Suppressor macrophage treated with lipopolysaccharide for 4 hours (primary cell): Measurements from ENCODE around the gene PLRG1.

Source experiments
- DNase-seq: peaks from one replicate; pipeline ENCODE4 v3.0.0-alpha.2; 2020

Gene PLRG1

DNA sequence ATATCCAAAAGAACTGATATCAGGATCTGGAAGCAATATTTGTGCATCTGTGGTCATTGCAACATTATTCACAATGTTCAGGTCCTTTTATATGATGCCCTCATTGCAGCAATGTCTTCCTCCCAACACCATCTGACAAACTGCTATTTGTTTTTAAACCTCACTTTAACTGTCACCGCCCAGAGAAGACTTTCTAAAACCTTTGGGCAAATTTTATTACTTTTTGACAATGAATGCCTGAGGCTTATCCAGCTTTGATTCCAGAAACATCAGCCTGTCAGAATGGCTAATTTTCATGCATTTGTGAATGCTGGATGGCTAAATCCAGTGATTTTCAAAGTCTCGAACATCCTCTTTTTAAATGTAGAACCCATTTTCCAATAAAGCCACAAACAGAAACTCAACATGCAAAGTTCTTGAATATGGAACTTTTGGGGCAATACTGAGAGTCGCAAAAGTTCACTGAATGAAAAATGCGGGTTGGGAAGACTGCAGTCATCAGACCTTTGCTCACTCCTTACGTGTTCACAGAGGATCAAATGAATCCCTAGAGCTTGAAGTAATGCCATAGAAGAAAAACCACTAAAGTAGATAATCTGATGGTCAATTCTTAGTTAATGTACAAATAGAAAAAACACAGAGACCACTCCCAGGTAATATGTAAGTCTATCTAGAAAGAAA is 23.1 kb upstream of the PLRG1 start:
- DNase-seq, result no peak

DNA sequence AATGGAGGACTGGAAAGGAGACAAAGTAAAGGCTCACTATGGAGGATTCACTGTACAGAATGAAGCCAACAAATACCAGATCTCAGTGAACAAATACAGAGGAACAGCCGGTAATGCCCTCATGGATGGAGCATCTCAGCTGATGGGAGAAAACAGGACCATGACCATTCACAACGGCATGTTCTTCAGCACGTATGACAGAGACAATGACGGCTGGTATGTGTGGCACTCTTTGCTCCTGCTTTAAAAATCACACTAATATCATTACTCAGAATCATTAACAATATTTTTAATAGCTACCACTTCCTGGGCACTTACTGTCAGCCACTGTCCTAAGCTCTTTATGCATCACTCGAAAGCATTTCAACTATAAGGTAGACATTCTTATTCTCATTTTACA is 19.4 kb upstream of the PLRG1 start:
- no peak for DNase-seq

DNA sequence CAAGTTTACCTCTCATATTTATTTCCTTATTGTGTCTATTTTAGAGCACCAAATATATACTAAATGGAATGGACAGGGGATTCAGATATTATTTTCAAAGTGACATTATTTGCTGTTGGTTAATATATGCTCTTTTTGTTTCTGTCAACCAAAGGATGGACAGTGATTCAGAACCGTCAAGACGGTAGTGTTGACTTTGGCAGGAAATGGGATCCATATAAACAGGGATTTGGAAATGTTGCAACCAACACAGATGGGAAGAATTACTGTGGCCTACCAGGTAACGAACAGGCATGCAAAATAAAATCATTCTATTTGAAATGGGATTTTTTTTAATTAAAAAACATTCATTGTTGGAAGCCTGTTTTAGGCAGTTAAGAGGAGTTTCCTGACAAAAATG is 18.8 kb upstream of the PLRG1 start:
- no peak for DNase-seq

DNA sequence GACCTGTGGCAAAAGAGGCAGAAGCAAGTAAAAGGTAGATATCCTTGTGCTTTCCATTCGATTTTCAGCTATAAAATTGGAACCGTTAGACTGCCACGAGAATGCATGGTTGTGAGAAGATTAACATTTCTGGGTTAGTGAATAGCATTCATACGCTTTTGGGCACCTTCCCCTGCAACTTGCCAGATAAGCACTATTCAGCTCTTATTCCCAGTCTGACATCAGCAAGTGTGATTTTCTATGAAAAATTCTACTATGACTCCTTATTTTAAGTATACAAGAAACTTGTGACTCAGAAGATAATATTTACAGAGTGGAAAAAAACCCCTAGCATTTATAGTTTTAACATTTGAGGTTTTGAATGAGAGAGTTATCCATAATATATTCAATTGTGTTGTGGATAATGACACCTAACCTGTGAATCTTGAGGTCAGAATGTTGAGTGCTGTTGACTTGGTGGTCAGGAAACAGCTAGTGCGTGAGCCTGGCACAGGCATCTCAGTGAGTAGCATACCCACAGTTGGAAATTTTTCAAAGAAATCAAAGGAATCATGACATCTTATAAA is 16.5 kb upstream of the PLRG1 start:
- no peak for DNase-seq

DNA sequence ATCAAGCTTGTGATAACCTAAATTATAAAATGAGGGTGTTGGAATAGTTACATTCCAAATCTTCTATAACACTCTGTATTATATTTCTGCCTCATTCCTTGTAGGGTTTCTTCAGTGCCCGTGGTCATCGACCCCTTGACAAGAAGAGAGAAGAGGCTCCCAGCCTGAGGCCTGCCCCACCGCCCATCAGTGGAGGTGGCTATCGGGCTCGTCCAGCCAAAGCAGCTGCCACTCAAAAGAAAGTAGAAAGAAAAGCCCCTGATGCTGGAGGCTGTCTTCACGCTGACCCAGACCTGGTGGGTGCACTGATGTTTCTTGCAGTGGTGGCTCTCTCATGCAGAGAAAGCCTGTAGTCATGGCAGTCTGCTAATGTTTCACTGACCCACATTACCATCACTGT is 15.5 kb upstream of the PLRG1 start:
- DNase-seq, result no peak

DNA sequence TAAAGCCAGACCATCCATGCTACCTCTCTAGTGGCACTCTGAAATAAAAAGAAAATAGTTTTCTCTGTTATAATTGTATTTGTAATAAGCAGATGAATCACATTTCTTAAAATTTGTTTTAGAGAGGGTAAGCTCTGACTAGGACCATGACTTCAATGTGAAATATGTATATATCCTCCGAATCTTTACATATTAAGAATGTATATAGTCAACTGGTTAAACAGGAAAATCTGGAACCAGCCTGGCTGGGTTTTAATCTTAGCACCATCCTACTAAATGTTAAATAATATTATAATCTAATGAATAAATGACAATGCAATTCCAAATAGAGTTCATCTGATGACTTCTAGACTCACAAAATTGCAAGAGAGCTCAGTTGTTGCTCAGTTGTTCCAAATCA is 14.1 kb upstream of the PLRG1 start:
- no peak for DNase-seq

DNA sequence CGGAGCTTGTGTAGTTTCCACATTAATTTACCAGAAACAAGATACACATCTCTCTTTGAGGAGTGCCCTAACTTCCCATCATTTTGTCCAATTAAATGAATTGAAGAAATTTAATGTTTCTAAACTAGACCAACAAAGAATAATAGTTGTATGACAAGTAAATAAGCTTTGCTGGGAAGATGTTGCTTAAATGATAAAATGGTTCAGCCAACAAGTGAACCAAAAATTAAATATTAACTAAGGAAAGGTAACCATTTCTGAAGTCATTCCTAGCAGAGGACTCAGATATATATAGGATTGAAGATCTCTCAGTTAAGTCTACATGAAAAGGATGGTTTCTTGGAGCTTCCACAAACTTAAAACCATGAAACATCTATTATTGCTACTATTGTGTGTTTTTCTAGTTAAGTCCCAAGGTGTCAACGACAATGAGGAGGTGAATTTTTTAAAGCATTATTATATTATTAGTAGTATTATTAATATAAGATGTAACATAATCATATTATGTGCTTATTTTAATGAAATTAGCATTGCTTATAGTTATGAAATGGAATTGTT is 12.6 kb upstream of the PLRG1 start, which contains the start of gene FGB:
Gene FGB (plus strand): TSS at position 315 of the 558 bp plus-strand sequence. CDS start 8 bp downstream, at position 323.
- DNase-seq, result no peak

DNA sequence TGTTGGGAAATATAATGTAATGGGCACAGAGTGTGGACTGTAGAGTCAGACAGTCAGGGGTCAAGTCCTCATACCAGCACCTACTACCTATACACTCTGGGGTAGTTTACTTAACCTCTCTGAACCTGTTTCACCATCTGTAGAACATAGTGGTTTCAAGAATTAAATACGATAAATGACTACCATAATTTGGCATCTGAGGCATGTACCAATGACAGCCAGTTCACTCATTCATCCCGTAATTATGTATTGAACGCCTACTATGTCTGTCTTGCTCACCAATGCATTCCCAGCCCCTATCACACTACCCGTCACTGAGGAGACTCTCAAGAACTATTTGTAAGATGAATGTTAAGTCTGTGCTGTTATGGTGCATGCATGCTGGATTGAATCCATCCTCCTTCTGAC is 10.6 kb upstream of the PLRG1 start:
- no peak for DNase-seq

DNA sequence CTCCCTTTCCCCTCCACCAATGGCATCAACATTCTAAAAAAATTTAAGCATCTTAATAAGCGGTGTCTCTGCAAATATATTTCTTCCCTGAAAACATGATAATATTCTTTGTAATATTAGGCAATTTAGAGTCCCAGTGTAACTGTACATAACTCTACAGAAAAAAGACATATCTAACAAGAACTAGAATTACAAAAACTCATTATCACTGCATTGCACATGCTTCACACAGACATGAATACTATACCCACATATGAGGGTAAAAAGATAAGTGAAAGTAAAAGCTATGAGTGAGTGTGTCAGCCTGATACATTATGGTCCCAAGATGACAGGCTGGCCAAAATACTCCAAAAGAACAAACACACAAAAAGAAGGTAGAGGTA is 10.2 kb upstream of the PLRG1 start:
- no peak for DNase-seq

DNA sequence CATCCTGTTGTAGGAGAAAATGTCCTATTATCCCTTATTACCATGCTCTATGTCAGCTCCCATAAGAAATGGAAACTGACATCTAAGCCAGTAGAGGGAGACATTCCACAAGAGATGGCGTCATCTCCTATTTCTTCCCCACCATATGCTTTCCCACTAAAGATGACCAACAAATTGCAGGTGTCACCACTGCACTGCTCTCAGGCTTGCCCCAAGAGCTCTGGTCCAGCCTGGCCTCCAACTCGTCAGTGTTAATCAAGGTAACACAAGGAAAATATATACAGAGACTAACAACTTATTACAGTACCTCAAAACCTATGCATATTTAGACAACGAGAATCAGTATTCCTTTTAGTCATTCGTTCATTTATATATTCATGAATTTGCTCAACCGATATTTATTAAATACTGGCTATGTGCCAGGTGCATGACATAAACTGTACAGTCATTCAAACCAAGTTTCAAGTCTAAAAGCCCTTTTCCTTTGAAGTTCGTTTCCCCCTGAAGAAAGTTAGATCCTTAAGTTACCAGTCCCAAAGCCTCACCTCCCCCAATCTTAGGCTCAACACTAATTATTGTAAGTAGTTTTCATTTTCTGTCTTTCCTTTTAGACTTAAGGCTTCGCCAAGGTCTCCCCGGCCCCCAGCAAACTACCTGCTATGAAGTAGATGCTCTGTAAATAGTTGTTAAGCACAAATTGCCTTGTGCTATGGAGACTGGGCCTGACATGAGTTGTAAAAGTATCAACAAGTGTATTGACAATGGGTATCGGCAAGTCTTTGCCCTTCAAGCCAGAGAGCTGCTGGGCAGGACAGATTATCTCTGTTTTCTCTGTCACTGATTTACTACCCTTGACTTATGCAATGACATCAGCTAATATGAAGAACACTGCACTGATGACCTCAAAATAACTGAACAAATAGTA is 9.6 kb upstream of the PLRG1 start:
- peak; percentile 37 for DNase-seq

DNA sequence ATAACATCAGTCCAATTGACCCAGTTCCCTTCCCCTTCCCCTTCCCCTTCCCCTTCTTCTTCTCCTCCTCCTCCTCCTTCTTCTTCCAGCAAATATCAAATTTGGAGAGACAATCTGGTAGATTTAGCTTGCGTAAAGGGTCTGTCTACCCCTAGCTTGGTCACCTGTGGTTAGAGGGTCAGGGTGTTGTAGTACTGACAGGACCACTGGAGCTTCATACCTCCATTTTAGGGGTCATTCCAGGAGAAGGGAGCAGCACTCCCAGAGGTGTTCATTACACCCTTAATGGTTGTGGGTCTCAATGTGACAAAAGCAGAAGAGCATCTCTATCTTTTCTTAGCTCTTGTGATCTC is 8.9 kb upstream of the PLRG1 start:
- DNase-seq, result no peak

DNA sequence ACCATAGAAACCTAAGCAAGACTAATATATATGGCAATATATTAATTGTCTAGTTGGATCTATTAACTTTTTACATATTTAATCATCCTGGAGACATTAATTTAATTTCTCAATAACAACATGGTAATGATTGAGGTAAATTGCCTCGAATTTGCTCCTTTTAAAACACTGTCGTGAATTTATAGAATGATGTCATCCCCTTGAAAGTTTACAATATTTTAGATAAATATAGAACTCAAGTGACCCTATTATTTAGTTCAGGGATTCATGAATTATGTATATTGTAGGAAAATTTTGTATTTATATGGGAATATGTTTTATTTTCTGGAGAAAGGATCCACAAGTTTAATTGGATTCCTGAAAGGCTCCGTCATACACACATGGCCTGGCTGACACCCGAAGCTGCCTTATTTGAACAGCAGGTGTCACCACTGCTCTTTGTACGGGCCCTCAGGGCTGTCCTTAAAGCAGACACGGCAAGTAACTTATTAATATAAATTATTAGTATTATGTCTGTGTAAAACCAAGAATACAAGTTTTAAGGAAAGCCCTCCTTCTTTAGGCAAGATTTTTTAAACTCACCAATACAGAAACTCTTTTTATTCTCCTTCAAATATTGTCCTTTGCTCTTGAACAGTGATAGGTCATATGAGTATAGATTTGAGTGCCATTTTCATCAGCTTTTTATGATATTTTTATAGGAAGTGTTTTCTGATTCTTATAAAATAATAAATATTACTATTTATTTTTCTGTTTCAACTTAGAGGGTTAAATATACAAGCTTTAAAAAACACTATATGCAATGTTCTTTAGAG is 1.9 kb upstream of the PLRG1 start:
- peak; percentile 76 for DNase-seq

DNA sequence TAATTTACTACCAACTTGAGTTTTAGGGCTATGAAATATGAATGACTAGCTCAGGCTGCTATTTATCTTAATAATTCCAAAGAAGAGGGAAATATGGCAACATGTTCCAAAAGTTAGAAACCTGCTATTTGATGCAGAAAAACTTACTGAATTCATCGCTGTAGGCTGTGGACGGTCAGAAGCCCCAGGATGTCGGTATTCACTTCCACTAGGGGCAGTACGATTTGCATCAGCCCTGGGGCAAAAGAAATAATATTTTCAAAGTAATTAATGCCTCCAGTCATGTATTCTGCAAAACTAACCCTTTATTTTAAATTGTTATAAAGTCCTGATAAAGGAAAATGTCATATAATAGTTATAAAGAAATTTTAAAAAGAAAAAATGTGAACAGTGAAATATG is 4.5 kb downstream of the PLRG1 start:
- no peak for DNase-seq

DNA sequence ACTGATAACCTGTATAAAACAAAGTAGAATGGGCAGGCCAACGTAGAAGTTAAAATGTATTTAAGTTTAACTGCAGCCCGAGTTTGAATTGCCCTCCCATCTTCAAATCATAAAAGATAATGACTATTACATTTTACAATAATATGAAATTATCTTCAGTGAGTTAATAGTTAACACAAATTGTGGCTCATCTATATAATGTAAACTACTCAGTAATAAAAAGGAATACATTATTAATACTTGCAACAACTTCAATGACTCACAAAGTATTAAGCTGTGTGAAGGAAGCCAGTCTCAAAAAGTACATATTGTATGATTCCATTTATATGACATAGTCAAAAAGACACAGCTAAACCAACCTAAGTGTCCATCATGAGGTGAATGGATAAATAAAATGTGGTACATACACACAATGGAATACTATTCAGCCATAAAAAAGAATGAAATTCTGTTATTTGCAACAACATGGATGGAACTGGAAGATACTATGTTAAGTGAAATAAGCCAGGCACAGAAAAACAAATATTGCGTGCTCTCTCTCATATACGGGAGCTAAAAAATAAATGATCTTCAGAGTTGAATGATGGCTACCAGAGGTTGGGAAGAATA is 7.8 kb downstream of the PLRG1 start:
- no peak for DNase-seq

DNA sequence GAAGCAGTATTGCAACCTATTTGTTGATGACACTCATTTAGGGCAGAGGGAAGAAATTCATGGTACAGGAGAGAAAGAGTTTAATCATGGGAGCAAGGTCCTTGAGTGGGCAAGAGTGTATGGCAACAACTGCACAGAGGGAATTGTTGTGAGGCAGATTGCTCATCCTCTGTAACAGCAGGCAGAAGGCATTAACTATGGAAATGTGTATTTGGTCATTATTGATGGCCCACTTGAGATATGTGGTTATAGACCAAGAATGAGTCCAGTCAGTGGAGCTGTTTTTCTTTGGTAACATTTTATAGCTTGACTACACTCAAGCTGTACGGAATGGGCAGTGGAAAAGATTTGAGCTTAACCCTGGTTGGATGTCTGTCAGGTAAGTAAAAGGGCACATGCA is 15.9 kb downstream of the PLRG1 start:
- DNase-seq, result no peak

DNA sequence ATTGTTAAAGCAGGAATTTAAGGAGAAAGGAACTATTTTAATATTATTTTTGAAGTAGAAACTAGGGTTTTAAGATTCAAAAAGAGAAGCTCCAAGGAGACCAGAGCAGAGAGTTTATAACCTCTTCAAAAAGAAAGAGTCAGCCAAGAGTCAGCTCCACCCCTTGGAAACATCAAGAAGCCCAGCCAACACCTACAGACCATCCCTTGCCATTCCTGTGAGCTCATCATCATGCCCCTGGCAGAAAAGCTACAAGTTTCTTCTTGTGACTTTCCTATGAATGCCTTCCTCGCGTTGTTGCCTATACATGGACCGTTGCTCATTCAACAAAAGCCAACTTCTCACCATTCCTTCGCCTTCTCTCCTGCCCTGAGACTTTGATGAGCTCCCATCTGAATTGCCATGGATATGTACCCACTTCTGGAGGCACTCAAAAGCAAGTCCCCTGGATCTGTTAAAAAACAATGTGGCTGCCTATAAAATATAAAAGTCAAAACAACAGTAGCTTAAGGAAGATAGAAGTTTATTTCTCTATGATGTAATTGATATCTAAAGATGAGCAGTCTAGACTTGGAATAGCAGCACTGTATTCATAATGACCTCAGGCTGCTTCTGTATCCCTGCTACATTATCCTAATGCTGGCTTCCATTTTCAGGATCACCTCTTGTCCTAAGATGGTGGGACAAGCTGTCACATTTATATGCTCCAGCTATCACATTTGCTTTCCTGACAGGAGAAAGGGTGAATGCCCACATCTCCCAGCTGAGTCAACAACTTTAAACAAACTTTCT is 20.3 kb downstream of the PLRG1 start:
- no peak for DNase-seq

DNA sequence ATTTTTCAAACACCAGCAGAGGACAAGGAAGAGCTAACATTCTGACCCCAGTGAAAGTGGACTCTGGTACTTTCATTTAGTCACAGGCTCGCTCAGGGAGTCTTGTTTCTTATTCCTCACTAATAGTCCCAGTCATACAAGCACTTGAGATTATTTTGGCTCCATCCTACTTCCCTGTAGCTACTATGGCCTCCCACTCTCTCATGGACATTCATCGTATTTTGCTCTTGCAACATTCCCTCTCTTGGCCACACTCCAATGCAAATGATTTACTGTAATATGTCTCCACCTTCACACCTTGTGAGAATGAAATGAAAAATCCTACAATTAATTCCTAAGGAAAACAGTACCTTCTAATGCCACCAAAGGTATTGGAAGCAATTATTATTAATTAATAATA is 21.3 kb downstream of the PLRG1 start:
- DNase-seq, result peak; percentile 19

DNA sequence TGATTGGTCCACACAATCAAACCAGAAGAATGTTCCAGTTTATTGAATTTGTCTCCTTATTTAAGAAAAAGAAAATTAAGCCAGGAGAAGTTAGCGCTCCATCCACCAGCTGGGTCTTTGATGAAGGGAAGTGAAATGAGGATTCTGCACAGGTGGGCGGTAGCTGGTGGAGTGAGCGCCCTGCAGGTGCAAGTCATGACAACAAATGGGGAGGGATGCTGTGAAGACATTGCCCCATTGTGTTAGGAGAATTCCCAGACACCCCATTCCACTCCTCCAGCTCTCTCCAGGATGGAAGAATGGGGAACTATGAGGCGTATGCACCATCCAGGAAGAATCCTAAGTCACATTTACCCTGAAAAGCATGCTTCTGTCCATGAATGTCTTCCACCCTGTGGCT is 22.9 kb downstream of the PLRG1 start:
- no peak for DNase-seq

DNA sequence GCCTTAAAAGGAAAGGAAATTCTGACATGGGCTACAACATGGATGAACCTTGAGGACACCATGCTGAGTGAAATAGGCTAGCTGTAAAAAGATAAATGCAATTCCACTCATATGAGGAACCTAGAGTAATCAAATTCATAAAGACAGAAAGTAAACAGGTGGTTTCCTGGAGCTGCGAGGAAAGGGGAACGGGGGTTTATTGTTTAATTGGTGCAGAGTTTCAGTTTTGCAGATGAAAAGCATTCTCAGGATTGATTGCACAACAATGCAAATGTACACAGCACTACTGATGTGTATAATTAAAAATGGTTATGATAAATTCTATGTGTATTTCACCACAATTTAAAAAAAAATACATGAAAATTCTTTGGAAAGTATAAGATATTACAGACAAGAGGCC is 24.0 kb downstream of the PLRG1 start:
- peak; percentile 7 for DNase-seq

DNA sequence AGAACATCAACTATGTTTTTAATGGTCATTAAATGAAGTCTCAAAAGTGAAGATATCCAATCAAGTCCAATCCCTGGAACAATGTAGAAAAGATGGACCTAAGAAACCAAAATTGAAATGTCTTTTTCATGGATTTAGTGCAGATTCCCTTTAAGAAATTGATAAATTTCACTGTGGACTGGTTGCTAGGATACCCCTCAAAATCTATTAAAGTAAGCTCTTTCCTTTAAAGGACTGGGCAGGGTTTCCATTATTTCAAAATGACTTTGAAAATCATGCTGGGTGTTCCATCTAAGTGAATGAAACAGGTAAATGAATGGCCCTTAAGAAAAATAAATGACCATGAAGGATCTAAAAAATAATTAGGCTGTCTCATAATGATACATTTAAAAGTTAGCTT is 28.6 kb downstream of the PLRG1 start:
- no peak for DNase-seq

DNA sequence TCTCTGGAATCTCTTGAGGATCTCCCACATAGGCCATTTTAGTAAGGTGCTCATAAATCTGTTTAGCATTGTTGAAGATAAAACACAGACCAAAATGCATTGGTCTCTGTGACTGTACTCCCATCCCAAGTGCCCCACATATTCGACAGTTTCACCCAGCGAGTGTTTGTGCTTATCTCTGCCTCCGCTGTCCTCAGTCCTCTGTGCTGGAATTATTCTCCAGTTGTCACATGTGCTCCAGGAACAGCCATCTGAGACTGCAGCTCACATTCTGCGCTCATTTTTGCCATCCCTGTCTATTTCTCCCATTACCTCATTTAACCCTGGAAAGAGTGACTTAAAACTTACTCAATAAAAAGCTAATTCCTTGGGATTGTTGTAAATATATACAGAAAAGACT is 31.0 kb downstream of the PLRG1 start:
- no peak for DNase-seq

DNA sequence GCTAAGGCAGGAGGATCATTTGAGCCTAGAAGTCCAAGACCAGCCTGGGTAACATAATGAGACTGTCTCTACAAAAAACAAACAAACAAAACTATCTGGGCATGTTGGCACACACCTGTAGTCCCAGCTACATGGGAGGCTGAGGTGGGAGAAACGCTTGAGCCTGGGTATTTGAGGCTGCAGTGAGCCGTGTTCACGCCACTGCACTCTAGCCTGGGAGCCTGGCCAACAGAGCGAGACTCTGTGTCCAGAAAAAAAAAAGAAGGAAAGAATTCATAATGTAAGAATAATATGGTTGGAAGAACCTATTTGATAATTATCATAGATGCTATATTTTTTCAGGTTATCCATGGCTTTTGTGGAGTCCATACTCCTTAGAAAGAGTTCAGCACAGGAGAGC is 32.6 kb downstream of the PLRG1 start:
- no peak for DNase-seq
